ENCODE data around the gene SUGCT.

Gene SUGCT

GRCh38 chr7:40541336-40541735, 406.5 kb downstream of the SUGCT start:
- FAIRE-seq, result no peak

- FAIRE-seq, result no peak
Observed at GRCh38 chr7:40542982-40543741, 408.4 kb downstream of the SUGCT start.

- FAIRE-seq, result no peak
Observed at GRCh38 chr7:40544221-40544723, 409.5 kb downstream of the SUGCT start.

GRCh38 chr7:40544871-40545303, 410.1 kb downstream of the SUGCT start:
- FAIRE-seq, result no peak

GRCh38 chr7:40545739-40546138, 410.9 kb downstream of the SUGCT start:
- FAIRE-seq, result no peak

GRCh38 chr7:40546616-40547501, 412.1 kb downstream of the SUGCT start:
- FAIRE-seq, result no peak

- FAIRE-seq, result no peak
Observed at GRCh38 chr7:40549372-40550039, 414.7 kb downstream of the SUGCT start.

GRCh38 chr7:40551685-40552576, 417.1 kb downstream of the SUGCT start:
- no peak for FAIRE-seq

- no peak for FAIRE-seq
Observed at GRCh38 chr7:40560672-40561071, 425.9 kb downstream of the SUGCT start.

- no peak for FAIRE-seq
Observed at GRCh38 chr7:40566879-40567278, 432.1 kb downstream of the SUGCT start.

GRCh38 chr7:40569326-40569725, 434.5 kb downstream of the SUGCT start:
- no peak for FAIRE-seq

GRCh38 chr7:40570223-40570622, 435.4 kb downstream of the SUGCT start:
- FAIRE-seq, result no peak

GRCh38 chr7:40571796-40572195, 437.0 kb downstream of the SUGCT start:
- FAIRE-seq, result no peak

GRCh38 chr7:40572810-40573465, 438.1 kb downstream of the SUGCT start:
- FAIRE-seq, result no peak

- no peak for FAIRE-seq
Observed at GRCh38 chr7:40579401-40579800, 444.6 kb downstream of the SUGCT start.

GRCh38 chr7:40580776-40581175, 446.0 kb downstream of the SUGCT start:
- no peak for FAIRE-seq

GRCh38 chr7:40582539-40582938, 447.7 kb downstream of the SUGCT start:
- no peak for FAIRE-seq

GRCh38 chr7:40583667-40584444, 449.1 kb downstream of the SUGCT start:
- no peak for FAIRE-seq

- FAIRE-seq, result no peak
Observed at GRCh38 chr7:40584667-40585433, 450.0 kb downstream of the SUGCT start.

GRCh38 chr7:40586197-40586596, 451.4 kb downstream of the SUGCT start:
- no peak for FAIRE-seq
